Gastroesophageal sphincter (tissue), 4 donors: Measurements from ENCODE around the gene SYNRG. TPM values are rescaled to one million over a fixed set of nuclear protein-coding genes. Genes with fewer than 3 reads are reported as not detected.
A peak's percentile ranks its signal among the peaks of the same experiment; 100 is the strongest.

Source experiments
- ATAC-seq: fragments of 150-250 bp; one replicate; pipeline ENCODE4 v1.9.1; 2016; ENCODE audit warnings: mild to moderate bottlenecking, moderate library complexity
- H3K27ac ChIP-seq, 4 donors: fragments of 200-600 bp; sonication (generic) in 3 of 4; 1 replicate in 3 of 4; 2 replicates in 1 of 4; pipeline ENCODE4 v1.5.1; 2016 to 2019
- H3K27me3 ChIP-seq: fragments of 200-600 bp; sonication (generic); one replicate; pipeline ENCODE4 v1.5.1; 2019
- H3K36me3 ChIP-seq, 2 donors: fragments of 200-600 bp; sonication (generic); one replicate each; pipeline ENCODE4 v1.5.1; 2019; ENCODE audit warnings: control low read depth in 1 of 2
- H3K4me1 ChIP-seq, 3 donors: fragments of 200-600 bp; sonication (generic); 1 replicate in 2 of 3; 2 replicates in 1 of 3; pipeline ENCODE4 v1.5.1; 2016 to 2019; ENCODE audit warnings: control low read depth in 2 of 3
- H3K4me3 ChIP-seq, 2 donors: fragments of 200-600 bp; sonication (generic); one replicate each; pipeline ENCODE4 v1.5.1; 2019; ENCODE audit warnings: mild to moderate bottlenecking in 1 of 2, moderate library complexity in 1 of 2
- H3K9me3 ChIP-seq, 3 donors: fragments of 200-600 bp; sonication (generic); one replicate each; pipeline ENCODE4 v1.5.1; 2017 to 2019; ENCODE audit warnings: control low read depth in 2 of 3
- CTCF ChIP-seq, 4 experiments: fragments of 200-600 bp in 2 of 4; fragments of 450-650 bp in 2 of 4; sonication (generic) in 1 of 4; IDR thresholded peaks; one replicate each; pipeline ENCODE4 v1.5.1; 2017 to 2019; ENCODE audit warnings: antibody characterized with exemption in 4 of 4, mild to moderate bottlenecking in 2 of 4, moderate library complexity in 2 of 4
- EP300 ChIP-seq: sonication (generic); formaldehyde crosslinking; IDR thresholded peaks from one replicate; pipeline ENCODE4 v1.6.1; 2017; ENCODE audit warnings: antibody characterized with exemption, mild to moderate bottlenecking
- POLR2A ChIP-seq, 2 donors: fragments of 450-650 bp; IDR thresholded peaks; one replicate each; pipeline ENCODE4 v1.6.1; 2017; ENCODE audit warnings: antibody characterized with exemption in 2 of 2, mild to moderate bottlenecking in 2 of 2, moderate library complexity in 1 of 2
- POLR2AphosphoS5 ChIP-seq: sonication (generic); formaldehyde crosslinking; IDR thresholded peaks from one replicate; pipeline ENCODE4 v1.6.1; 2017; ENCODE audit warnings: antibody characterized with exemption
- WGBS, 2 donors: methylation state at CpG; one replicate each; pipeline ENCODE4 v1.1.5; 2018; ENCODE audit warnings: low coverage in 1 of 2; 5-methylcytosine and 5-hydroxymethylcytosine counted together
- total RNA-seq, 4 donors: library from RNA; depleted of rRNA; stranded (reverse); fragments of >200 nt; gene quantifications; one replicate each; pipeline ENCODE4 v1.1.0, GENCODE V29; 2016

SYNRG gene
- total RNA-seq, 4 donors from 2014 or later = 11.9 to 29.9 (median 16.8) TPM

GRCh38 chr17:37478187-37478586, 131.0 kb downstream of the SYNRG start:
- 56 to 60% methylated on average over 2 of the region's 2 CpGs for WGBS, 2 donors
- no peak overlapping the region for H3K27ac ChIP-seq
- peaks cover 0 to 9% (median 3%) of the 10 kb centered on the region in 3 donors for H3K4me1 ChIP-seq
- no peaks in the 10 kb centered on the region for H3K27me3 ChIP-seq
- H3K9me3 ChIP-seq = no peaks in the 10 kb centered on the region
- TF ChIP-seq EP300 = no peak
- no peak for TF ChIP-seq POLR2A (IDR thresholded peaks at IDR 0.05)
- no peak for TF ChIP-seq CTCF (IDR thresholded peaks at IDR 0.05)
- no peak for TF ChIP-seq POLR2AphosphoS5
- peaks cover 0 to 67% of the 10 kb centered on the region in 2 donors for H3K36me3 ChIP-seq
- no peak overlapping the region for H3K4me3 ChIP-seq
- ATAC-seq = peak; percentile 80

DNA sequence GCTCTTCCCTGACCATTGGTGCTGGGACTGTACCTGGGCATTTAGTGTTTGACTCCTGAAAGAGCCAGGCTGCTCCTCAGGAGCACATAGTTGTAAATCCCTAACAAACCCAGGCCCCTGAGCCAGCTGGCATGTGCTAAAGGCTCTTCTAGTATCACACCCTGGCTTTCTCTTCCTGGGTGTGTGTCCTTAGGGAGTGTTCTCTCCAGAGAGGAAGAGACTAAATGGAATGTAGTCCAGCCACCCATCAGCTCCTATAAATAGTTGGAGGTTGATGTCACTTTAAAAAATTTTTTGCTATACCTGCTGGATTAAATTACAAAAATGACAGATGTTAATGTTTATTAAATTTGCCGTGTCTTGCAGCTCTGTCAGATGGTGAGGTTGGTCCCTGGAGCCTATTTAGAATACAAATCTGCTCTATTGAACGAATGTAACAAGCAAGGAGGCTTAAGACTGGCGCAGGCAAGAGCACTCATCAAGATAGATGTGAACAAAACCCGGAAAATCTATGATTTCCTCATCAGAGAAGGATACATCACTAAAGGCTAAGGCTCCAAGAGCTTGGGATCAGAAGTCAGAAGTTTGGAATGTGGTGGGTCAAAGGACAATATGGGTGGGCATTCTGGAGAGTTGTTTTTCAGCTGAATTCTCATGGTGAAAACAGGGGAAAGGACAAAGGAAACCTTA, 132.6 kb downstream of the SYNRG start:
- Histone ChIP-seq H3K27ac (peak overlapping the region in 2 of 4 donors; percentile 17 to 37), H3K4me1 (peaks cover 0 to 3% (median 0%) of the 10 kb centered on the region in 3 donors), H3K27me3 (no peaks in the 10 kb centered on the region), H3K9me3 (no peaks in the 10 kb centered on the region), H3K36me3 (peaks cover 0 to 83% of the 10 kb centered on the region in 2 donors), H3K4me3 (no peak overlapping the region)
- ATAC-seq = peak; percentile 29
- TF ChIP-seq POLR2A (IDR thresholded peaks at IDR 0.05) (no peak), EP300 (no peak), CTCF (IDR thresholded peaks at IDR 0.05) (no peak), POLR2AphosphoS5 (no peak)
- 67 to 83% methylated on average over 3 to 4 of the region's 4 CpGs for WGBS, 2 donors

GRCh38 chr17:37475731-37476420, 133.3 kb downstream of the SYNRG start:
- no peaks in the 10 kb centered on the region for H3K9me3 ChIP-seq
- H3K4me1 ChIP-seq = peaks cover 0 to 3% (median 0%) of the 10 kb centered on the region in 3 donors
- TF ChIP-seq EP300 (no peak), POLR2AphosphoS5 (no peak), CTCF (IDR thresholded peaks at IDR 0.05) (no peak), POLR2A (IDR thresholded peaks at IDR 0.05) (no peak)
- H3K27ac ChIP-seq = peak overlapping the region in 2 of 4 donors; percentile 17 to 37
- 86 to 100% methylated on average over 1 of the region's 1 CpG for WGBS, 2 donors
- H3K4me3 ChIP-seq = no peak overlapping the region
- no peak for ATAC-seq
- H3K27me3 ChIP-seq = no peaks in the 10 kb centered on the region
- H3K36me3 ChIP-seq = peaks cover 0 to 90% of the 10 kb centered on the region in 2 donors

DNA sequence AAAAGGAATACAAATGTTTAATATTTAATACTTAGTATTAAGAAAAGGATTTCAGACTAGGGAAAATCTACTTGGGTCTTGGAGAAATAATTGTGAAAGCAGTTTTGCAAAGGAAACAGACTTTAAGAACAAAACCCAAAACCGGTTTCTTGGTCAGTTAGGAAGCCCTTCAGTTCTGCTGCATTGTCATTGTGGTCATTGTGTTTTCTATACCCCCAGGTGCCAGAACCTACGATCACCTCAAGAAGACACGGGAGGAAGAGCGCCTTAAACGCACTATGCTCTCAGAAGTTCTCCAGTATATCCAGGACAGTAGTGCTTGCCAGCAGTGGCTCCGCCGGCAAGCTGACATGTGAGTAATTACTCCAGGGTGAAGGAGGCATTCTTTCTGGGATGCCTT, 139.0 kb downstream of the SYNRG start:
- Histone ChIP-seq H3K4me3 (no peak overlapping the region), H3K36me3 (peaks cover 0 to 100% of the 10 kb centered on the region in 2 donors), H3K27me3 (no peaks in the 10 kb centered on the region), H3K4me1 (no peaks in the 10 kb centered on the region), H3K9me3 (no peaks in the 10 kb centered on the region), H3K27ac (no peak overlapping the region)
- TF ChIP-seq CTCF (IDR thresholded peaks at IDR 0.05) = no peak
- no peak for TF ChIP-seq POLR2AphosphoS5
- no peak for TF ChIP-seq EP300
- no peak for TF ChIP-seq POLR2A (IDR thresholded peaks at IDR 0.05)
- ATAC-seq = no peak
- 88% methylated on average over 7 of the region's 7 CpGs; no CpG with 5 or more reads in 1 of the 2 donors for WGBS, 2 donors

- H3K27ac ChIP-seq = no peak overlapping the region
- peaks cover 0 to 97% of the 10 kb centered on the region in 2 donors for H3K36me3 ChIP-seq
- H3K4me1 ChIP-seq = no peaks in the 10 kb centered on the region
- no peak for ATAC-seq
- 71 to 80% methylated on average over 1 of the region's 1 CpG for WGBS, 2 donors
- H3K4me3 ChIP-seq = no peak overlapping the region
- no peak for TF ChIP-seq CTCF (IDR thresholded peaks at IDR 0.05)
- no peak for TF ChIP-seq POLR2A (IDR thresholded peaks at IDR 0.05)
- TF ChIP-seq POLR2AphosphoS5 = no peak
- no peak for TF ChIP-seq EP300
- no peaks in the 10 kb centered on the region for H3K27me3 ChIP-seq
- no peaks in the 10 kb centered on the region for H3K9me3 ChIP-seq
Observed at GRCh38 chr17:37466471-37466870, 142.7 kb downstream of the SYNRG start.
